Endodermal cell (in vitro differentiated cells): ENCODE measurements around the gene SLC5A5. TPM values are rescaled to one million over a fixed set of nuclear protein-coding genes. Genes with fewer than 3 reads are reported as not detected.

Experiments
- DNase-seq: peaks from one replicate; pipeline ENCODE4 v3.0.0-alpha.2; 2017
- H3K27ac ChIP-seq: 2 replicates; pipeline ENCODE4 v1.5.1; 2013; ENCODE audit warnings: mild to moderate bottlenecking, low read depth, low read length, moderate library complexity
- H3K27me3 ChIP-seq: 2 replicates; pipeline ENCODE4 v1.6.1; 2013; ENCODE audit warnings: mild to moderate bottlenecking, low read length, moderate library complexity; ENCODE audit not compliant: insufficient read depth, control insufficient read depth, poor library complexity, severe bottlenecking
- H3K36me3 ChIP-seq: 2 replicates; pipeline ENCODE4 v1.7.0; 2013; ENCODE audit warnings: mild to moderate bottlenecking, low read length, moderate library complexity; ENCODE audit not compliant: control insufficient read depth, insufficient read depth
- H3K4me1 ChIP-seq: one replicate; pipeline ENCODE4 v1.7.0; 2013; ENCODE audit warnings: low read length; ENCODE audit not compliant: control insufficient read depth, insufficient read depth
- H3K4me3 ChIP-seq: 2 replicates; pipeline ENCODE4 v1.5.1; 2013; ENCODE audit warnings: mild to moderate bottlenecking, low read length, moderate library complexity
- H3K9ac ChIP-seq: 2 replicates; pipeline ENCODE4 v1.6.1; 2013; ENCODE audit warnings: mild to moderate bottlenecking, low read length, moderate library complexity; ENCODE audit not compliant: poor library complexity, severe bottlenecking; ENCODE audit errors: extremely low read depth
- H3K9me3 ChIP-seq: 2 replicates; pipeline ENCODE4 v1.6.1; 2013; ENCODE audit warnings: mild to moderate bottlenecking, low read length, moderate library complexity; ENCODE audit not compliant: control insufficient read depth
- H3K27ac Mint-ChIP-seq: 2 replicates; pipeline ENCODE4 v1.8.0; 2020; ENCODE audit warnings: mixed read lengths
- H3K27me3 Mint-ChIP-seq: 2 replicates; pipeline ENCODE4 v1.8.0; 2021; ENCODE audit warnings: mild to moderate bottlenecking, mixed read lengths; ENCODE audit not compliant: insufficient read depth
- H3K36me3 Mint-ChIP-seq: 2 replicates; pipeline ENCODE4 v1.8.0; 2020; ENCODE audit warnings: low read depth, mixed read lengths
- H3K4me1 Mint-ChIP-seq: 2 replicates; pipeline ENCODE4 v1.8.0; 2020; ENCODE audit warnings: mixed read lengths
- H3K4me3 Mint-ChIP-seq: 2 replicates; pipeline ENCODE4 v1.8.0; 2020; ENCODE audit warnings: mild to moderate bottlenecking, moderate library complexity, mixed read lengths
- H3K9me3 Mint-ChIP-seq: 2 replicates; pipeline ENCODE4 v1.8.0; 2020; ENCODE audit warnings: mild to moderate bottlenecking, mixed read lengths
- CTCF ChIP-seq: fragments of 200-600 bp; sonication (generic); conservative IDR thresholded peaks from 2 replicates; pipeline ENCODE4 v1.5.0; 2021; ENCODE audit warnings: antibody characterized with exemption, mild to moderate bottlenecking
- WGBS, 2 experiments: methylation state at CpG; one replicate each; pipeline versions ENCODE4 v1.1.5 to v1.1.7; 2013; ENCODE audit warnings: missing lambda C conversion rate in 2 of 2, mixed read lengths in 1 of 2; ENCODE audit not compliant: insufficient coverage in 1 of 2, insufficient read length in 1 of 2; 5-methylcytosine and 5-hydroxymethylcytosine counted together
- total RNA-seq, 2 donors: library from RNA; stranded (reverse); fragmentation: NEBNext Ultra II Directional in 1 of 2; extraction: Animal tissue kit (Norgen Biotek cat#: 25700) in 1 of 2; gene quantifications; 2 replicates in 1 of 2; 3 replicates in 1 of 2; pipeline ENCODE4 v1.2.1, GENCODE V29; 2021

SLC5A5 gene
- total RNA-seq, 2 donors from 2014 or later = 0.15 TPM; not detected in 1

- no peak for TF ChIP-seq CTCF
- no peaks in the 10 kb centered on the region for H3K36me3 Mint-ChIP-seq
- H3K36me3 ChIP-seq = no peaks in the 10 kb centered on the region
- no peak within 1 kb of the TSS for H3K4me3 ChIP-seq
- peaks cover under 1% of the 10 kb centered on the region for H3K4me1 ChIP-seq
- peaks cover 15% of the 10 kb centered on the region for H3K27me3 ChIP-seq
- 26 to 46% methylated on average over 15 to 40 of the region's 40 CpGs for WGBS, 2 experiments
- H3K9me3 Mint-ChIP-seq = no peaks in the 10 kb centered on the region
- H3K27ac ChIP-seq = no peak within 1 kb of the TSS
- peak; percentile 97 for DNase-seq
- no peak within 1 kb of the TSS for H3K9ac ChIP-seq
- no peaks in the 10 kb centered on the region for H3K9me3 ChIP-seq
- no peak within 1 kb of the TSS for H3K27ac Mint-ChIP-seq
- no peaks in the 10 kb centered on the region for H3K4me1 Mint-ChIP-seq
- H3K4me3 Mint-ChIP-seq = peak within 1 kb of the TSS; percentile 47
- H3K27me3 Mint-ChIP-seq = peaks cover 40% of the 10 kb centered on the region
Measured at GRCh38 chr19:17847538-17848366, 24.0 kb upstream of the SLC5A5 start, which contains the start of gene JAK3. Gene JAK3 (minus strand): TSS chr19:17847982. CDS start chr19:17844417, 3,565 bp downstream.

- Mint-ChIP-seq H3K27me3 (peaks cover 31% of the 10 kb centered on the region), H3K4me3 (no peak overlapping the region), H3K27ac (no peak overlapping the region), H3K9me3 (no peaks in the 10 kb centered on the region), H3K36me3 (no peaks in the 10 kb centered on the region), H3K4me1 (no peaks in the 10 kb centered on the region)
- Histone ChIP-seq H3K4me3 (no peak overlapping the region), H3K27ac (no peak overlapping the region), H3K9ac (no peak overlapping the region), H3K9me3 (no peaks in the 10 kb centered on the region), H3K36me3 (no peaks in the 10 kb centered on the region), H3K27me3 (peaks cover 5% of the 10 kb centered on the region), H3K4me1 (no peaks in the 10 kb centered on the region)
- 92% methylated on average over 12 to 14 of the region's 14 CpGs for WGBS, 2 experiments
- DNase-seq = no peak
- TF ChIP-seq CTCF = no peak
Measured at GRCh38 chr19:17848595-17849292, 23.0 kb upstream of the SLC5A5 start.

DNA sequence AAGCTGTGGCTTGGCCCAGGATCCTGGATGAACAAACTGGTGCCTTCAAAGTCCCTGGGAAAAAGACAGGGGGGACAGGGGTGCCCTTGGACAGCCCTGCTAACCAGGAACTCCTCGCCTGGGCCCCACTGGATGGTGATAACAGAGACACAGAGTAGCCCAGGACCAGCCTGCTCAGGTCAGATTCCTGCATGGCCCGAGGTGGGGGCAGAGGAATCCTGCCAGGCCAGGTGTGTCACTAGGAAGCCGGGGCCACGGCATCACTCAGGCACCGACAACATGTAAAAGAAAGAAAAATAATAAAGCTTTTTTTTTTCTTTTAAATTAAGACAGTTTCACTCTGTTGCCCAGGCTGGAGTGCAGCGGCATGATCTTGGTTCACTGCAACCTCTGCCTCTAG lies 17.7 kb upstream of the SLC5A5 start:
- no peak overlapping the region for H3K27ac ChIP-seq
- H3K9me3 ChIP-seq = no peaks in the 10 kb centered on the region
- no peak for TF ChIP-seq CTCF
- WGBS, 2 experiments = 89 to 100% methylated on average over 2 to 6 of the region's 6 CpGs
- no peaks in the 10 kb centered on the region for H3K36me3 Mint-ChIP-seq
- peaks cover 4% of the 10 kb centered on the region for H3K27me3 ChIP-seq
- no peak overlapping the region for H3K27ac Mint-ChIP-seq
- H3K4me1 ChIP-seq = no peaks in the 10 kb centered on the region
- no peak overlapping the region for H3K4me3 Mint-ChIP-seq
- H3K9me3 Mint-ChIP-seq = no peaks in the 10 kb centered on the region
- no peak overlapping the region for H3K9ac ChIP-seq
- no peak for DNase-seq
- no peak overlapping the region for H3K4me3 ChIP-seq
- H3K36me3 ChIP-seq = no peaks in the 10 kb centered on the region
- peaks cover 9% of the 10 kb centered on the region for H3K27me3 Mint-ChIP-seq
- peaks cover 1% of the 10 kb centered on the region for H3K4me1 Mint-ChIP-seq
